ENCODE data around the gene SERINC5. TPM values are rescaled to one million over a fixed set of nuclear protein-coding genes. Genes with fewer than 3 reads are reported as not detected.

SERINC5 gene
- polyA plus RNA-seq, 3 donors, result 5.0 to 35.9 (median 7.3) TPM

GRCh38 chr5:80198920-80199319, 56.9 kb downstream of the SERINC5 start:
- Mint-ChIP-seq H3K27me3 (ENCODE audit: low read depth in 3 of 3) (no peaks in the 10 kb centered on the region), H3K4me1 (peaks cover 7% of the 10 kb centered on the region), H3K4me3 (no peak overlapping the region), H3K9me3 (no peaks in the 10 kb centered on the region), H3K36me3 (peaks cover 50 to 62% of the 10 kb centered on the region in 2 donors), H3K27ac (peak overlapping the region in 3 of 7 donors; percentile 3 to 14 (median 12))
- Histone ChIP-seq H3K4me3 (replicated peaks in 1 of 3; ENCODE audit: low read depth in 2 of 3, low read length in 3 of 3) (no peak overlapping the region), H3K27ac (ENCODE audit: low read depth in 1 of 2, low read length in 2 of 2) (no peak overlapping the region), H3K4me1 (ENCODE audit: control insufficient read depth in 1 of 2, insufficient read depth in 2 of 2, low read length in 2 of 2) (no peaks in the 10 kb centered on the region), H2AFZ (ENCODE audit: insufficient read depth, low read depth, low read length, poor library complexity, severe bottlenecking) (no peak overlapping the region), H3K36me3 (replicated peaks in 1 of 2; ENCODE audit: control insufficient read depth in 1 of 2, insufficient read depth in 2 of 2, low read length in 2 of 2) (peaks cover 14 to 63% of the 10 kb centered on the region in 2 donors), H3K4me2 (replicated peaks; ENCODE audit: extremely low read depth, low read length, poor library complexity, severe bottlenecking) (no peak overlapping the region), H3K79me2 (ENCODE audit: insufficient read depth, low read length) (peaks cover 4% of the 10 kb centered on the region), H3K9ac (ENCODE audit: insufficient read depth, low read length, poor library complexity, severe bottlenecking) (no peak overlapping the region), H3K9me3 (replicated peaks in 1 of 2; ENCODE audit: control insufficient read depth in 1 of 2, insufficient read depth in 1 of 2, low read length in 2 of 2) (no peaks in the 10 kb centered on the region), H3K27me3 (ENCODE audit: control insufficient read depth in 2 of 2, insufficient read depth in 2 of 2, low read length in 2 of 2) (no peaks in the 10 kb centered on the region), H4K20me1 (ENCODE audit: insufficient read depth, low read length) (peaks cover 59% of the 10 kb centered on the region)
- intact Hi-C loops (cut with micrococcal nuclease), result no loop called here
- no peak for DNase-seq
- 88% methylated on average over 1 of the region's 3 CpGs for WGBS (ENCODE audit: insufficient coverage)
- no peak for TF ChIP-seq CTCF (IDR thresholded peaks at IDR 0.05)

- Histone ChIP-seq H3K4me2 (replicated peaks; ENCODE audit: extremely low read depth, low read length, poor library complexity, severe bottlenecking) (no peak overlapping the region), H3K9me3 (replicated peaks in 1 of 2; ENCODE audit: control insufficient read depth in 1 of 2, insufficient read depth in 1 of 2, low read length in 2 of 2) (no peaks in the 10 kb centered on the region), H3K27me3 (ENCODE audit: control insufficient read depth in 2 of 2, insufficient read depth in 2 of 2, low read length in 2 of 2) (no peaks in the 10 kb centered on the region), H3K4me1 (ENCODE audit: control insufficient read depth in 1 of 2, insufficient read depth in 2 of 2, low read length in 2 of 2) (no peaks in the 10 kb centered on the region), H3K4me3 (replicated peaks in 1 of 3; ENCODE audit: low read depth in 2 of 3, low read length in 3 of 3) (no peak overlapping the region), H3K9ac (ENCODE audit: insufficient read depth, low read length, poor library complexity, severe bottlenecking) (no peak overlapping the region), H3K36me3 (replicated peaks in 1 of 2; ENCODE audit: control insufficient read depth in 1 of 2, insufficient read depth in 2 of 2, low read length in 2 of 2) (peaks cover 14 to 57% of the 10 kb centered on the region in 2 donors), H2AFZ (ENCODE audit: insufficient read depth, low read depth, low read length, poor library complexity, severe bottlenecking) (no peak overlapping the region), H3K27ac (ENCODE audit: low read depth in 1 of 2, low read length in 2 of 2) (no peak overlapping the region), H4K20me1 (ENCODE audit: insufficient read depth, low read length) (peaks cover 59% of the 10 kb centered on the region), H3K79me2 (ENCODE audit: insufficient read depth, low read length) (peaks cover 10% of the 10 kb centered on the region)
- no peak overlapping the region for H3K4me3 Mint-ChIP-seq
- no peaks in the 10 kb centered on the region for H3K27me3 Mint-ChIP-seq (ENCODE audit: low read depth in 3 of 3)
- DNase-seq, result no peak
- H3K36me3 Mint-ChIP-seq, result peaks cover 46 to 61% of the 10 kb centered on the region in 2 donors
- peak overlapping the region in 2 of 7 donors; percentile 4 to 33 for H3K27ac Mint-ChIP-seq
- 95% methylated on average over 10 of the region's 11 CpGs for WGBS (ENCODE audit: insufficient coverage)
- TF ChIP-seq CTCF (IDR thresholded peaks at IDR 0.05), result no peak
- H3K9me3 Mint-ChIP-seq, result no peaks in the 10 kb centered on the region
- peaks cover 10% of the 10 kb centered on the region for H3K4me1 Mint-ChIP-seq
- intact Hi-C loops (cut with micrococcal nuclease), result no loop called here
These were observed 57.4 kb downstream of the SERINC5 start for GRCh38 chr5:80198399-80198798.
